Ishikawa (cell line): ENCODE results near the gene MAPK1IP1L.

ENCODE experiments used
- CEBPB ChIP-seq: IDR thresholded peaks from 2 replicates; pipeline ENCODE4 v1.6.1; 2012
- CREB1 ChIP-seq: IDR thresholded peaks from 2 replicates; pipeline ENCODE4 v1.6.1; 2012; ENCODE audit warnings: low read depth
- EGR1 ChIP-seq: IDR thresholded peaks from 2 replicates; pipeline ENCODE4 v1.6.1; 2012
- EP300 ChIP-seq: IDR thresholded peaks from 2 replicates; pipeline ENCODE4 v1.6.1; 2012; ENCODE audit warnings: borderline replicate concordance
- FOXM1 ChIP-seq: IDR thresholded peaks from 2 replicates; pipeline ENCODE4 v1.6.1; 2012; ENCODE audit warnings: low read depth, borderline replicate concordance
- MAX ChIP-seq: IDR thresholded peaks from 2 replicates; pipeline ENCODE4 v1.6.1; 2012
- NFIC ChIP-seq: IDR thresholded peaks from 2 replicates; pipeline ENCODE4 v1.6.1; 2012
- RAD21 ChIP-seq: IDR thresholded peaks from 2 replicates; pipeline ENCODE4 v1.6.1; 2012; ENCODE audit warnings: low read depth
- REST ChIP-seq: IDR thresholded peaks from 2 replicates; pipeline ENCODE4 v1.6.1; 2012; ENCODE audit warnings: low read depth, mild to moderate bottlenecking
- TAF1 ChIP-seq: IDR thresholded peaks from 2 replicates; pipeline ENCODE4 v1.6.1; 2012; ENCODE audit warnings: low read depth, mild to moderate bottlenecking
- TCF12 ChIP-seq: IDR thresholded peaks from 2 replicates; pipeline ENCODE4 v1.6.1; 2012; ENCODE audit warnings: low read depth
- TEAD4 ChIP-seq: IDR thresholded peaks from 2 replicates; pipeline ENCODE4 v1.6.1; 2012
- USF1 ChIP-seq: IDR thresholded peaks from 2 replicates; pipeline ENCODE4 v1.6.1; 2012
- YY1 ChIP-seq: IDR thresholded peaks from 2 replicates; pipeline ENCODE4 v1.6.1; 2012; ENCODE audit warnings: low read depth
- ZBTB7A ChIP-seq: IDR thresholded peaks from 2 replicates; pipeline ENCODE4 v1.6.1; 2012; ENCODE audit warnings: low read depth

The MAPK1IP1L gene

GRCh38 chr14:55094292-55095157, 43.1 kb downstream of the MAPK1IP1L start:
- TF ChIP-seq TCF12 (no peak), NFIC (no peak), USF1 (no peak), YY1 (no peak), ZBTB7A (no peak), FOXM1 (no peak)

- no peak for TF ChIP-seq ZBTB7A
- 0 out of 2 replicates have a peak, but pooled peaks have one; percentile 21 for TF ChIP-seq USF1
Measured at GRCh38 chr14:55097881-55098560, 46.6 kb downstream of the MAPK1IP1L start.

GRCh38 chr14:55098561-55098898, 47.1 kb downstream of the MAPK1IP1L start:
- TF ChIP-seq ZBTB7A (no peak), TAF1 (no peak), CEBPB (no peak), YY1 (no peak), EGR1 (no peak)

GRCh38 chr14:55099756-55100155, 48.3 kb downstream of the MAPK1IP1L start:
- no peak for TF ChIP-seq TCF12
- no peak for TF ChIP-seq REST
- no peak for TF ChIP-seq CREB1

- TF ChIP-seq TEAD4 (no peak), NFIC (no peak), CEBPB (no peak), EP300 (no peak), EGR1 (no peak), TCF12 (no peak), TAF1 (no peak), ZBTB7A (no peak), CREB1 (no peak), MAX (no peak), USF1 (no peak), RAD21 (no peak), YY1 (no peak), REST (no peak), FOXM1 (no peak)
Measured at GRCh38 chr14:55101698-55102097, 50.3 kb downstream of the MAPK1IP1L start.

- TF ChIP-seq NFIC (peak; percentile 93), MAX (peak; percentile 55; the same call in 1 of the 2 replicates), RAD21 (peak; percentile 19; the same call in 1 of the 2 replicates), REST (no peak), FOXM1 (peak; percentile 68; the same call in 1 of the 2 replicates), TEAD4 (peak; percentile 63), TCF12 (peak; percentile 78), CEBPB (peak; percentile 61), YY1 (0 out of 2 replicates have a peak, but pooled peaks have one; percentile 41), TAF1 (no peak), CREB1 (no peak), ZBTB7A (no peak), USF1 (no peak), EGR1 (no peak), EP300 (peak; percentile 76)
Measured at GRCh38 chr14:55102141-55102621, 50.7 kb downstream of the MAPK1IP1L start.
